Measurements from ENCODE around the gene DIS3L. TPM values are rescaled to one million over a fixed set of nuclear protein-coding genes. Genes with fewer than 3 reads are reported as not detected.

DIS3L gene
- total RNA-seq, 4 donors from 2014 or later, result 12.5 to 34.0 (median 20.6) TPM

- H3K4me1 ChIP-seq, result no peaks in the 10 kb centered on the region
- no peak overlapping the region for H3K27ac ChIP-seq
- intact Hi-C loops (cut with DNase I), result no loop called here
- DNase-seq, result no peak
- H3K4me3 ChIP-seq, result no peak overlapping the region
- 53 to 56% methylated on average over 13 of the region's 13 CpGs for WGBS, 2 donors
- no peaks in the 10 kb centered on the region for H3K36me3 ChIP-seq
- no peaks in the 10 kb centered on the region for H3K9me3 ChIP-seq
- H3K27me3 ChIP-seq, result peaks cover 0 to 21% (median 0%) of the 10 kb centered on the region in 4 donors
- no peak for TF ChIP-seq POLR2A (IDR thresholded peaks at IDR 0.05)
- TF ChIP-seq, protein P1, sequence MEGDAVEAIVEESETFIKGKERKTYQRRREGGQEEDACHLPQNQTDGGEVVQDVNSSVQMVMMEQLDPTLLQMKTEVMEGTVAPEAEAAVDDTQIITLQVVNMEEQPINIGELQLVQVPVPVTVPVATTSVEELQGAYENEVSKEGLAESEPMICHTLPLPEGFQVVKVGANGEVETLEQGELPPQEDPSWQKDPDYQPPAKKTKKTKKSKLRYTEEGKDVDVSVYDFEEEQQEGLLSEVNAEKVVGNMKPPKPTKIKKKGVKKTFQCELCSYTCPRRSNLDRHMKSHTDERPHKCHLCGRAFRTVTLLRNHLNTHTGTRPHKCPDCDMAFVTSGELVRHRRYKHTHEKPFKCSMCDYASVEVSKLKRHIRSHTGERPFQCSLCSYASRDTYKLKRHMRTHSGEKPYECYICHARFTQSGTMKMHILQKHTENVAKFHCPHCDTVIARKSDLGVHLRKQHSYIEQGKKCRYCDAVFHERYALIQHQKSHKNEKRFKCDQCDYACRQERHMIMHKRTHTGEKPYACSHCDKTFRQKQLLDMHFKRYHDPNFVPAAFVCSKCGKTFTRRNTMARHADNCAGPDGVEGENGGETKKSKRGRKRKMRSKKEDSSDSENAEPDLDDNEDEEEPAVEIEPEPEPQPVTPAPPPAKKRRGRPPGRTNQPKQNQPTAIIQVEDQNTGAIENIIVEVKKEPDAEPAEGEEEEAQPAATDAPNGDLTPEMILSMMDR (IDR thresholded peaks at IDR 0.05), result no peak
Observed at GRCh38 chr15:66269326-66270090, 23.9 kb upstream of the DIS3L start.

DNA sequence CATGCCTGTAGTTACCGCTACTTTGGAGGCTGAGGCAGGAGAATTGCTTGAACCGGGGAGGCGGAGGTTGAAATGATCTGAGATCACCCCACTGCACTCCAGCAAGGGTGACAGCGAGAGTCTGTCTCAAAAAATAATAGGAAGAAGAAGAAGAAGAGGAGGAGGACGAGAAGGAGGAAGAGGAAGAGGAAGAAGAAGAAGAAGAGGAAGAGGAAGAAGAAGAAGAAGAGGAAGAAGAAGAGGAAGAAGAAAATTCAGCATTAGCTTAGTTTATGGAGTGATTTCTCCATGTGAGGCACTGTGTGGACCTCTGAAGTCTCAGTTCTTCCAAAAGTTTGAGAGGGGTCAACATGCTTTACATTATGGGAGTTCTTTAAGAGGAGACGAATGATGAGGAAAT is 22.4 kb upstream of the DIS3L start:
- WGBS, 2 donors, result 61 to 68% methylated on average over 6 of the region's 6 CpGs
- DNase-seq, result no peak
- intact Hi-C loops (cut with DNase I), result no loop called here
- Histone ChIP-seq H3K9me3 (no peaks in the 10 kb centered on the region), H3K4me3 (no peak overlapping the region), H3K36me3 (no peaks in the 10 kb centered on the region), H3K27ac (no peak overlapping the region), H3K4me1 (no peaks in the 10 kb centered on the region), H3K27me3 (peaks cover 0 to 13% (median 0%) of the 10 kb centered on the region in 4 donors)
- TF ChIP-seq POLR2A (IDR thresholded peaks at IDR 0.05), result no peak
- TF ChIP-seq, protein P1 (IDR thresholded peaks at IDR 0.05), result no peak

DNA sequence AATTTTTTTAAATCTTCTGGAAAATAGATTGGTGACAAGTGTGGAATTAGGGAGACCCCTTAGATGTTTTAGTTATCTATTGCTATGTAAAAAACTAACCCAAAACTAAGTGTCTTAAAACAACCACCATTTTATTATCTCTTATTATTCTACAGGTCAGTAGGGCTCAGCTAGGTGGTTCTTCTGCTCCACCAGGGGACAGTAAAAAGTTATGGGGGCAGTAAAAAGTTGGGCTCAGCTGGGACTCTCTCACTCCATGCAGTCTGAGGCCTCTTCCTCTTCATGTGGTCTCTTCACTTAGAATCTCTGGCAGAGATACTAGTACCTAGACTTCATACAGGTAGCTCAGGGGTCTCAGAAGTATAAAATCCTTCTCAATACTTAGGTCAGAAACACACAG is 18.0 kb upstream of the DIS3L start:
- no peak for TF ChIP-seq POLR2A (IDR thresholded peaks at IDR 0.05)
- TF ChIP-seq, protein P1 (IDR thresholded peaks at IDR 0.05), result no peak
- no peak for DNase-seq
- Histone ChIP-seq H3K4me1 (no peaks in the 10 kb centered on the region), H3K4me3 (no peak overlapping the region), H3K9me3 (no peaks in the 10 kb centered on the region), H3K27ac (no peak overlapping the region), H3K27me3 (no peaks in the 10 kb centered on the region), H3K36me3 (no peaks in the 10 kb centered on the region)
- intact Hi-C loops (cut with DNase I), result no loop called here

DNA sequence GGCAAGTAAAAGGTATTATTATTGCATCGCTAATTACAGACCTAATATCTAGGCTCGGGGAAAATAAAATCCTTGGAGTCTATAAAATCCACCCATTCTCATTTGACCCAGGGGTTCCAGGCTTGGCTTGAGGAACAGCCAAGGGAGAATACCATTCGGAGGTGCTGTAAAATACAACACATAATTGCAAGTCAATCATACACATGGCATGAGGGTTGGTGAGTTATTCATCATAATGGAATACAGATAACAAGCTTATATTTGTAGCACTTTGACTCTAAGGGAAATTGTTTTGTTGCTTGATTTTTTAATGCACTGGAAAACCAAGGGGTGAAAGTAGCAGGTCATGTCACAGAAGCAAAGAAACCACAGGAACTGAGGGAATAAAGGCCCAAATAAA is 16.8 kb upstream of the DIS3L start:
- Histone ChIP-seq H3K27me3 (peaks cover 0 to 4% (median 0%) of the 10 kb centered on the region in 4 donors), H3K4me1 (no peaks in the 10 kb centered on the region), H3K4me3 (no peak overlapping the region), H3K27ac (no peak overlapping the region), H3K36me3 (no peaks in the 10 kb centered on the region), H3K9me3 (no peaks in the 10 kb centered on the region)
- TF ChIP-seq, protein P1 (IDR thresholded peaks at IDR 0.05), result no peak
- no peak for TF ChIP-seq POLR2A (IDR thresholded peaks at IDR 0.05)
- no peak for DNase-seq
- WGBS, 2 donors, result 76 to 84% methylated on average over 3 of the region's 3 CpGs
- intact Hi-C loops (cut with DNase I), result no loop called here

GRCh38 chr15:66278056-66278455 is 15.3 kb upstream of the DIS3L start:
- 79 to 82% methylated on average over 6 of the region's 6 CpGs for WGBS, 2 donors
- no peak for TF ChIP-seq POLR2A (IDR thresholded peaks at IDR 0.05)
- TF ChIP-seq, protein P1 (IDR thresholded peaks at IDR 0.05), result no peak
- Histone ChIP-seq H3K4me1 (no peaks in the 10 kb centered on the region), H3K27ac (no peak overlapping the region), H3K4me3 (no peak overlapping the region), H3K9me3 (no peaks in the 10 kb centered on the region), H3K36me3 (no peaks in the 10 kb centered on the region), H3K27me3 (peaks cover 0 to 4% (median 0%) of the 10 kb centered on the region in 4 donors)
- intact Hi-C loops (cut with DNase I), result no loop called here
- no peak for DNase-seq

Data from esophagus squamous epithelium (tissue), 5 donors.